GM23338 (cell line): Measurements from ENCODE around the gene ZNF200. TPM values are rescaled to one million over a fixed set of nuclear protein-coding genes. Genes with fewer than 3 reads are reported as not detected.
A peak's percentile ranks its signal among the peaks of the same experiment; 100 is the strongest.

ENCODE experiments used
- ATAC-seq: fragments of 200-7000 bp; cut with Tn5 transposase; 3 replicates; pipeline ENCODE4 v1.9.1; 2020
- DNase-seq: peaks from one replicate; pipeline ENCODE4 v3.0.0-alpha.2; 2015; ENCODE audit warnings: low spot score
- H2AFZ ChIP-seq: fragments of 200-600 bp; sonication (generic); 2 replicates; pipeline ENCODE4 v1.8.0; 2016; ENCODE audit warnings: antibody characterized with exemption, mild to moderate bottlenecking, moderate library complexity
- H3F3A ChIP-seq: fragments of 200-600 bp; sonication (generic); replicated peaks from 2 replicates; pipeline ENCODE4 v1.8.0; 2017; ENCODE audit warnings: antibody characterized with exemption, mixed run types, low read depth
- H3K27ac ChIP-seq: fragments of 200-600 bp; sonication (generic); 2 replicates; pipeline ENCODE4 v1.6.1; 2016; ENCODE audit warnings: low read depth
- H3K27me3 ChIP-seq: fragments of 200-600 bp; sonication (generic); 2 replicates; pipeline ENCODE4 v1.8.0; 2016; ENCODE audit warnings: mild to moderate bottlenecking, mixed run types, moderate library complexity; ENCODE audit not compliant: insufficient read depth
- H3K36me3 ChIP-seq: fragments of 200-600 bp; sonication (generic); 2 replicates; pipeline ENCODE4 v1.8.0; 2016; ENCODE audit warnings: mild to moderate bottlenecking; ENCODE audit not compliant: insufficient read depth
- H3K4me1 ChIP-seq: fragments of 200-600 bp; sonication (generic); 2 replicates; pipeline ENCODE4 v1.8.0; 2016; ENCODE audit warnings: mild to moderate bottlenecking, moderate library complexity; ENCODE audit not compliant: insufficient read depth
- H3K4me2 ChIP-seq: fragments of 200-600 bp; sonication (generic); 2 replicates; pipeline ENCODE4 v1.7.1; 2017; ENCODE audit warnings: mixed run types
- H3K4me3 ChIP-seq: fragments of 200-600 bp; sonication (generic); 2 replicates; pipeline ENCODE4 v1.6.1; 2016; ENCODE audit warnings: mixed run types
- H3K79me2 ChIP-seq: fragments of 200-600 bp; sonication (generic); replicated peaks from 2 replicates; pipeline ENCODE4 v1.8.0; 2017; ENCODE audit warnings: mild to moderate bottlenecking; ENCODE audit not compliant: insufficient read depth
- H3K9me2 ChIP-seq: fragments of 200-600 bp; sonication (generic); 2 replicates; pipeline ENCODE4 v1.8.0; 2017; ENCODE audit not compliant: insufficient read depth
- H4K20me1 ChIP-seq: fragments of 200-600 bp; sonication (generic); replicated peaks from 2 replicates; pipeline ENCODE4 v1.8.0; 2017; ENCODE audit warnings: mild to moderate bottlenecking; ENCODE audit not compliant: insufficient read depth
- H3K27ac Mint-ChIP-seq: 2 replicates; pipeline ENCODE4 v1.8.0; 2020; ENCODE audit warnings: inconsistent platforms, mild to moderate bottlenecking, moderate library complexity, mixed read lengths
- H3K27me3 Mint-ChIP-seq: 3 replicates; pipeline ENCODE4 v1.8.0; 2022; ENCODE audit warnings: low read depth, mild to moderate bottlenecking, moderate library complexity, mixed read lengths, inconsistent platforms; ENCODE audit not compliant: insufficient read depth, poor library complexity
- H3K36me3 Mint-ChIP-seq: 3 replicates; pipeline ENCODE4 v1.8.0; 2021; ENCODE audit warnings: low read depth, mild to moderate bottlenecking, inconsistent platforms, moderate library complexity, mixed read lengths
- H3K4me1 Mint-ChIP-seq: 3 replicates; pipeline ENCODE4 v1.8.0; 2020; ENCODE audit warnings: mild to moderate bottlenecking, inconsistent platforms, mixed read lengths
- H3K4me3 Mint-ChIP-seq: 3 replicates; pipeline ENCODE4 v1.8.0; 2021; ENCODE audit warnings: moderate library complexity, mild to moderate bottlenecking, inconsistent platforms, mixed read lengths
- H3K9me3 Mint-ChIP-seq: 3 replicates; pipeline ENCODE4 v1.8.0; 2020; ENCODE audit warnings: moderate library complexity, mild to moderate bottlenecking, inconsistent platforms, mixed read lengths
- CREB1 ChIP-seq: fragments of 250-450 bp; sonication (Bioruptor Pico); IDR thresholded peaks from 2 replicates; pipeline ENCODE4 v1.5.0; 2020; ENCODE audit warnings: low read depth, mild to moderate bottlenecking, moderate library complexity
- ETS1 ChIP-seq: IDR thresholded peaks from 2 replicates; pipeline ENCODE4 v1.6.1; 2016; ENCODE audit warnings: antibody characterized with exemption
- EZH2 ChIP-seq: fragments of 200-600 bp; sonication (generic); IDR thresholded peaks from one replicate; pipeline ENCODE4 v1.8.0; 2017; ENCODE audit warnings: antibody characterized with exemption, mild to moderate bottlenecking, low read depth; ENCODE audit not compliant: unreplicated experiment
- EZH2phosphoT487 ChIP-seq: fragments of 200-600 bp; sonication (generic); IDR thresholded peaks from one replicate; pipeline ENCODE4 v1.8.1; 2018; ENCODE audit warnings: antibody characterized with exemption; ENCODE audit not compliant: unreplicated experiment
- JUNB ChIP-seq: IDR thresholded peaks from one replicate; pipeline ENCODE4 v1.6.1; 2016; ENCODE audit warnings: antibody characterized with exemption; ENCODE audit not compliant: unreplicated experiment
- NANOG ChIP-seq: IDR thresholded peaks from 2 replicates; pipeline ENCODE4 v1.6.1; 2016; ENCODE audit warnings: antibody characterized with exemption, borderline replicate concordance
- POLR2AphosphoS5 ChIP-seq: IDR thresholded peaks from 2 replicates; pipeline ENCODE4 v1.6.1; 2016; ENCODE audit warnings: antibody characterized with exemption, low read depth
- REST ChIP-seq: IDR thresholded peaks from one replicate; pipeline ENCODE4 v1.6.1; 2018; ENCODE audit warnings: antibody characterized with exemption; ENCODE audit not compliant: unreplicated experiment
- STAT1 ChIP-seq: IDR thresholded peaks from one replicate; pipeline ENCODE4 v1.6.1; 2016; ENCODE audit warnings: antibody characterized with exemption; ENCODE audit not compliant: unreplicated experiment
- ZNF331 ChIP-seq: fragments of 250-450 bp; sonication (Bioruptor Pico); IDR thresholded peaks from 2 replicates; pipeline ENCODE4 v1.5.0; 2020; ENCODE audit warnings: low read depth, mild to moderate bottlenecking, moderate library complexity
- ZNF462 ChIP-seq: fragments of 250-450 bp; sonication (Bioruptor Pico); IDR thresholded peaks from 2 replicates; pipeline ENCODE4 v1.5.0; 2020; ENCODE audit warnings: mild to moderate bottlenecking, moderate library complexity
- polyA plus RNA-seq: library from polyadenylated mRNA; unstranded; fragments of >200 nt; fragmentation: Nextera tagmentation; extraction: Ambion mirVana; gene quantifications from 2 replicates; pipeline ENCODE4 v1.2.1, GENCODE V29; 2016
- total RNA-seq: library from RNA; depleted of rRNA; stranded (reverse); fragments of >200 nt; shearing (Covaris generic); gene quantifications from 2 replicates; pipeline ENCODE4 v1.2.3, GENCODE V29; 2014

The ZNF200 gene
- total and polyA plus RNA-seq, 2 experiments from 2014 or later = 9.2 to 9.7 TPM

DNA sequence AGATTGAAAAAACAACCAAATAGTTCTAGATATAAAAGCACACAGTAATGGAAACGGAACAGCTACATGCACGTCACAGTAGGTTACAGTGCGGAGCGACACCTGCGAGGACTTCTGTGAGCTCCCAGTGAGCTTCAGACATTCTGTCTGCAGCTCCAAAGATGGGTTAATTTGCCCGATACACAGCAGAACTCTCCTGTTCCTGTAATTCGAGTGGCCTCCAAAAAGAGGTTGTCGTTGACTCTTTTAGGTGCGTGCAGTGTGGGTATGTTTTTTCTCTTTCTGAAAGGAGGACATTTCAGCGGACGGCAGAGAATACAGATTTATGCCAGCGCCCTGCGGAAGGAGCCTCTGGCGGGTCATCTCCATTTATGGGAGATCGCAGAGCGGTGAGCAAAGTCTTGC, 44.0 kb downstream of the ZNF200 start:
- DNase-seq (no peak), ATAC-seq (no peak)
- H3K4me3 ChIP-seq = peak overlapping the region; percentile 99
- 0 out of 2 replicates have a peak, but pooled peaks cover 8% of the 10 kb centered on the region for H3F3A ChIP-seq
- Mint-ChIP-seq H3K4me3 (peak overlapping the region; percentile 97), H3K36me3 (peaks cover 4% of the 10 kb centered on the region; the same call in 2 of the 3 replicates), H3K9me3 (peaks cover 30% of the 10 kb centered on the region; the same call in 2 of the 3 replicates), H3K27ac (peak overlapping the region; percentile 59; the same call in 1 of the 2 replicates), H3K27me3 (peaks cover 53% of the 10 kb centered on the region), H3K4me1 (peaks cover 16% of the 10 kb centered on the region)
- H3K4me1 ChIP-seq = peaks cover 12% of the 10 kb centered on the region
- H2AFZ ChIP-seq = no peak overlapping the region
- H3K4me2 ChIP-seq = peak overlapping the region; percentile 86
- no peak for TF ChIP-seq EZH2
- no peak for TF ChIP-seq STAT1
- H3K27ac ChIP-seq = no peak overlapping the region
- H3K27me3 ChIP-seq = peaks cover 17% of the 10 kb centered on the region
- H3K79me2 ChIP-seq = no peaks in the 10 kb centered on the region
- no peaks in the 10 kb centered on the region; the same call in 1 of the 2 replicates for H4K20me1 ChIP-seq
- no peaks in the 10 kb centered on the region for H3K9me2 ChIP-seq
- no peaks in the 10 kb centered on the region for H3K36me3 ChIP-seq

GRCh38 chr16:3189869-3190268, 45.1 kb downstream of the ZNF200 start:
- H3F3A ChIP-seq = 0 out of 2 replicates have a peak, but pooled peaks cover 8% of the 10 kb centered on the region
- no peak overlapping the region for H3K27ac Mint-ChIP-seq
- TF ChIP-seq ZNF462 (no peak), POLR2AphosphoS5 (no peak), STAT1 (no peak), ZNF331 (CRISPR knock-in tag) (no peak), REST (no peak), CREB1 (no peak), ETS1 (no peak), JUNB (no peak), EZH2phosphoT487 (no peak), EZH2 (no peak), NANOG (no peak)

More at GRCh38 chr16:3189869-3190268, 45.1 kb downstream of the ZNF200 start:
- peak overlapping the region; percentile 97 for H3K4me3 Mint-ChIP-seq
- peaks cover 4% of the 10 kb centered on the region; the same call in 2 of the 3 replicates for H3K36me3 Mint-ChIP-seq
- H3K27me3 ChIP-seq = peaks cover 17% of the 10 kb centered on the region
- peak overlapping the region; percentile 99 for H3K4me3 ChIP-seq
- H2AFZ ChIP-seq = no peak overlapping the region
- peaks cover 51% of the 10 kb centered on the region for H3K27me3 Mint-ChIP-seq
- no peaks in the 10 kb centered on the region for H3K79me2 ChIP-seq
- no peaks in the 10 kb centered on the region; the same call in 1 of the 2 replicates for H4K20me1 ChIP-seq
- no peaks in the 10 kb centered on the region for H3K9me2 ChIP-seq
- H3K4me1 Mint-ChIP-seq = peaks cover 16% of the 10 kb centered on the region
- H3K27ac ChIP-seq = no peak overlapping the region
- no peaks in the 10 kb centered on the region for H3K36me3 ChIP-seq
- peaks cover 27% of the 10 kb centered on the region; the same call in 2 of the 3 replicates for H3K9me3 Mint-ChIP-seq
- ATAC-seq = peak; percentile 1; the same call in 1 of the 3 replicates
- H3K4me1 ChIP-seq = peaks cover 12% of the 10 kb centered on the region
- peak overlapping the region; percentile 86 for H3K4me2 ChIP-seq
- DNase-seq = no peak
